CD4-positive, CD25-positive, alpha-beta regulatory T cell (primary cell): Measurements from ENCODE around the gene ATXN1. TPM values are rescaled to one million over a fixed set of nuclear protein-coding genes. Genes with fewer than 3 reads are reported as not detected.
"Not testable (repeated sequence)": the region's sequence is repeated elsewhere in the genome, so short reads cannot be mapped to it uniquely, and the experiment has no call there.

Experiments used
- ATAC-seq, 2 donors: fragments of 150-1000 bp; cut with Tn5 transposase; one replicate each; pipeline ENCODE4 v1.10.0; 2021; ENCODE audit warnings: low read depth in 2 of 2, moderate number of reproducible peaks in 2 of 2, moderate library complexity in 1 of 2
- DNase-seq, 3 donors: peaks; one replicate each; pipeline versions ENCODE4 v3.0.0 to v3.0.0-alpha.2; 2012 to 2022; ENCODE audit warnings: mixed read lengths in 1 of 3
- H3K27ac ChIP-seq: one replicate; pipeline ENCODE4 v1.7.0; 2013; ENCODE audit warnings: mild to moderate bottlenecking, low read length; ENCODE audit not compliant: insufficient read depth, poor library complexity, severe bottlenecking
- H3K27me3 ChIP-seq: one replicate; pipeline ENCODE4 v1.7.0; 2013; ENCODE audit warnings: low read length; ENCODE audit not compliant: control insufficient read depth, insufficient read depth
- H3K36me3 ChIP-seq: one replicate; pipeline ENCODE4 v1.7.0; 2013; ENCODE audit warnings: mild to moderate bottlenecking, low read length, moderate library complexity; ENCODE audit not compliant: control insufficient read depth, insufficient read depth
- H3K4me1 ChIP-seq: 2 replicates; pipeline ENCODE4 v1.7.0; 2013; ENCODE audit warnings: mild to moderate bottlenecking, low read length; ENCODE audit not compliant: insufficient read depth, control insufficient read depth, poor library complexity, severe bottlenecking
- H3K4me3 ChIP-seq: one replicate; pipeline ENCODE4 v1.7.0; 2013; ENCODE audit warnings: low read depth, mild to moderate bottlenecking, low read length, moderate library complexity
- H3K9me3 ChIP-seq, 2 experiments: 1 replicate in 1 of 2; 2 replicates in 1 of 2; pipeline ENCODE4 v1.7.0; 2013; ENCODE audit warnings: low read length in 2 of 2, mild to moderate bottlenecking in 1 of 2, moderate library complexity in 1 of 2; ENCODE audit not compliant: control insufficient read depth in 2 of 2
- H3K27ac Mint-ChIP-seq, 3 donors: one replicate each; pipeline ENCODE4 v1.8.0; 2020 to 2022; ENCODE audit warnings: mild to moderate bottlenecking in 3 of 3, mixed read lengths in 3 of 3, moderate library complexity in 2 of 3
- H3K27me3 Mint-ChIP-seq: one replicate; pipeline ENCODE4 v1.8.0; 2022; ENCODE audit warnings: mild to moderate bottlenecking, mixed read lengths
- H3K36me3 Mint-ChIP-seq: one replicate; pipeline ENCODE4 v1.8.0; 2020; ENCODE audit warnings: mixed read lengths
- H3K4me1 Mint-ChIP-seq, 4 donors: one replicate each; pipeline ENCODE4 v1.8.0; 2020 to 2022; ENCODE audit warnings: mixed read lengths in 4 of 4, mild to moderate bottlenecking in 1 of 4
- H3K4me3 Mint-ChIP-seq, 4 donors: one replicate each; pipeline ENCODE4 v1.8.0; 2020 to 2022; ENCODE audit warnings: mild to moderate bottlenecking in 4 of 4, mixed read lengths in 4 of 4, moderate library complexity in 3 of 4
- H3K9me3 Mint-ChIP-seq, 7 donors: one replicate each; pipeline ENCODE4 v1.8.0; 2020 to 2022; ENCODE audit warnings: mixed read lengths in 7 of 7, mild to moderate bottlenecking in 3 of 7, moderate library complexity in 2 of 7
- polyA plus RNA-seq, 4 donors: library from polyadenylated mRNA; unstranded; fragments of 300-500 nt; fragmentation: Illumina TruSeq; gene quantifications; one replicate each; pipeline ENCODE4 v1.2.3, GENCODE V29; 2021
- total RNA-seq: library from RNA; stranded (reverse); gene quantifications from one replicate; pipeline ENCODE4 v1.2.3, GENCODE V29; 2022

Gene ATXN1
- total and polyA plus RNA-seq, 5 donors from 2014 or later = 15.8 to 191 (median 19.2) TPM

- peak overlapping the region; percentile 79 to 91 (median 84) for H3K4me3 Mint-ChIP-seq
- peak overlapping the region; percentile 62 to 97 (median 81) for H3K27ac Mint-ChIP-seq
- Histone ChIP-seq H3K27ac (no peak overlapping the region), H3K4me3 (peak overlapping the region; percentile 82), H3K27me3 (no peaks in the 10 kb centered on the region), H3K36me3 (no peaks in the 10 kb centered on the region), H3K4me1 (peaks cover 40% of the 10 kb centered on the region), H3K9me3 (no peaks in the 10 kb centered on the region)
- H3K27me3 Mint-ChIP-seq = no peaks in the 10 kb centered on the region
- DNase-seq = peak in 1 of 3 donors; percentile 69
- peak; percentile 26 to 41 for ATAC-seq
- H3K36me3 Mint-ChIP-seq = peaks cover 6% of the 10 kb centered on the region
- H3K9me3 Mint-ChIP-seq = peaks cover 0 to 2% (median 0%) of the 10 kb centered on the region in 7 donors
- peaks cover 47 to 76% (median 64%) of the 10 kb centered on the region in 4 donors for H3K4me1 Mint-ChIP-seq
Observed at GRCh38 chr6:16704401-16705045, 56.7 kb downstream of the ATXN1 start.

- H3K27me3 Mint-ChIP-seq, H3K27me3 ChIP-seq, H3K9me3 Mint-ChIP-seq, H3K27ac ChIP-seq, H3K9me3 ChIP-seq, ATAC-seq, H3K36me3 ChIP-seq, H3K4me3 ChIP-seq, DNase-seq, H3K27ac Mint-ChIP-seq, H3K36me3 Mint-ChIP-seq: not testable (repeated sequence)
- Mint-ChIP-seq H3K4me3 (peak overlapping the region in 1 of 4 donors; percentile 24), H3K4me1 (peaks cover 63 to 87% (median 74%) of the 10 kb centered on the region in 4 donors)
- H3K4me1 ChIP-seq = peaks cover 58% of the 10 kb centered on the region
Observed at GRCh38 chr6:16702627-16703378, 58.5 kb downstream of the ATXN1 start.

- ATAC-seq = no peak
- H3K4me3 ChIP-seq = peak overlapping the region; percentile 89
- peak overlapping the region; percentile 54 to 96 (median 86) for H3K4me3 Mint-ChIP-seq
Observed at GRCh38 chr6:16700916-16701234, 60.4 kb downstream of the ATXN1 start.

GRCh38 chr6:16700202-16700915, 60.9 kb downstream of the ATXN1 start:
- Histone ChIP-seq H3K27ac (peak overlapping the region; percentile 64), H3K4me1 (peaks cover 59% of the 10 kb centered on the region), H3K4me3 (peak overlapping the region; percentile 89), H3K27me3 (no peaks in the 10 kb centered on the region), H3K9me3 (no peaks in the 10 kb centered on the region), H3K36me3 (no peaks in the 10 kb centered on the region)
- peak in 2 of 3 donors; percentile 28 to 57 for DNase-seq
- ATAC-seq = peak; percentile 16 to 44
- peaks cover 0 to 2% (median 0%) of the 10 kb centered on the region in 7 donors for H3K9me3 Mint-ChIP-seq
- peak overlapping the region; percentile 93 to 96 (median 94) for H3K27ac Mint-ChIP-seq
- peak overlapping the region; percentile 54 to 96 (median 86) for H3K4me3 Mint-ChIP-seq
- peaks cover 3% of the 10 kb centered on the region for H3K36me3 Mint-ChIP-seq
- peaks cover 44 to 76% (median 63%) of the 10 kb centered on the region in 4 donors for H3K4me1 Mint-ChIP-seq
- H3K27me3 Mint-ChIP-seq = no peaks in the 10 kb centered on the region

More at GRCh38 chr6:16700916-16701234, 60.4 kb downstream of the ATXN1 start:
- Histone ChIP-seq H3K4me1 (peaks cover 59% of the 10 kb centered on the region), H3K36me3 (no peaks in the 10 kb centered on the region), H3K9me3 (no peaks in the 10 kb centered on the region), H3K27ac (peak overlapping the region; percentile 64), H3K27me3 (no peaks in the 10 kb centered on the region)
- peaks cover 3% of the 10 kb centered on the region for H3K36me3 Mint-ChIP-seq
- H3K4me1 Mint-ChIP-seq = peaks cover 47 to 80% (median 67%) of the 10 kb centered on the region in 4 donors
- H3K9me3 Mint-ChIP-seq = peaks cover 0 to 2% (median 0%) of the 10 kb centered on the region in 7 donors
- DNase-seq = no peak
- peak overlapping the region; percentile 90 to 94 (median 93) for H3K27ac Mint-ChIP-seq
- no peaks in the 10 kb centered on the region for H3K27me3 Mint-ChIP-seq

- H3K9me3 ChIP-seq = no peaks in the 10 kb centered on the region
- H3K36me3 Mint-ChIP-seq = peaks cover 3% of the 10 kb centered on the region
- peak overlapping the region; percentile 89 for H3K4me3 ChIP-seq
- peaks cover 49% of the 10 kb centered on the region for H3K4me1 ChIP-seq
- peak overlapping the region; percentile 85 to 96 (median 94) for H3K27ac Mint-ChIP-seq
- DNase-seq = peak in 1 of 3 donors; percentile 55
- H3K27me3 Mint-ChIP-seq = no peaks in the 10 kb centered on the region
- peak; percentile 41 to 45 for ATAC-seq
- H3K27me3 ChIP-seq = no peaks in the 10 kb centered on the region
- H3K27ac ChIP-seq = peak overlapping the region; percentile 64
- H3K4me1 Mint-ChIP-seq = peaks cover 52 to 76% (median 61%) of the 10 kb centered on the region in 4 donors
- peak overlapping the region; percentile 54 to 96 (median 86) for H3K4me3 Mint-ChIP-seq
- H3K36me3 ChIP-seq = no peaks in the 10 kb centered on the region
- peaks cover 0 to 1% (median 0%) of the 10 kb centered on the region in 7 donors for H3K9me3 Mint-ChIP-seq
Observed at GRCh38 chr6:16698997-16699868, 62.0 kb downstream of the ATXN1 start.

- Histone ChIP-seq H3K4me1 (peaks cover 43% of the 10 kb centered on the region), H3K4me3 (peak overlapping the region; percentile 89), H3K9me3 (no peaks in the 10 kb centered on the region), H3K27me3 (no peaks in the 10 kb centered on the region), H3K36me3 (no peaks in the 10 kb centered on the region), H3K27ac (peak overlapping the region; percentile 64)
- H3K36me3 Mint-ChIP-seq = peaks cover 3% of the 10 kb centered on the region
- H3K9me3 Mint-ChIP-seq = peaks cover 0 to 1% (median 0%) of the 10 kb centered on the region in 7 donors
- no peaks in the 10 kb centered on the region for H3K27me3 Mint-ChIP-seq
- DNase-seq (no peak), ATAC-seq (peak in 1 of 2 donors; percentile 20)
- H3K27ac Mint-ChIP-seq = peak overlapping the region; percentile 83 to 89 (median 85)
- H3K4me3 Mint-ChIP-seq = peak overlapping the region; percentile 54 to 96 (median 70)
- H3K4me1 Mint-ChIP-seq = peaks cover 52 to 75% (median 60%) of the 10 kb centered on the region in 4 donors
Observed at GRCh38 chr6:16698162-16698533, 63.1 kb downstream of the ATXN1 start.
